ENCODE measurements around the gene SCNN1G. TPM values are rescaled to one million over a fixed set of nuclear protein-coding genes. Genes with fewer than 3 reads are reported as not detected.

Gene SCNN1G
- total and polyA plus RNA-seq, 2 of the 13 experiments (the other 11 are each of a cell fraction or from before 2014, with no cell fraction given): not detected

DNA sequence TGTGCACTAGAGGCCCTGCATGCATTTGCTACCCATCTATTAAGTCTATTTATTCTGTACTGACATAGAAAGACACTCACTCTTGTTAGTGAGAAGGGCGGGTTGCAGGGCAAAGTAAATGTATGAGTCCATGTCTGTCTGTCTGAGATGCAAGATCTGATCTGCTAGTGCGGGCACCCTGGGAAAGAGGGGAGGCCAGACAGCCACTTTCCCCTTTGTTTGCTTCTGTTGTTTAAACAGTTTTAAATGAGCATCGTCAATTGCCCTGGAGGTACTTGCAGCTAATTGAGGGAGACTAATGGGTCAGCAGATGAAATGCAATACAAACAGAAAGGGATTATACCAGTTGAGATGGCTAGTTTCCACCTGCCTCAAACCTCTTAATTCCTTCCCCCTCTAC, 24.9 kb downstream of the SCNN1G start (continued):
- TF ChIP-seq ZNF792 (CRISPR knock-in tag; IDR thresholded peaks at IDR 0.05) (no peak), MEIS1 (CRISPR knock-in tag; IDR thresholded peaks at IDR 0.05; ENCODE audit: borderline replicate concordance) (no peak)

DNA sequence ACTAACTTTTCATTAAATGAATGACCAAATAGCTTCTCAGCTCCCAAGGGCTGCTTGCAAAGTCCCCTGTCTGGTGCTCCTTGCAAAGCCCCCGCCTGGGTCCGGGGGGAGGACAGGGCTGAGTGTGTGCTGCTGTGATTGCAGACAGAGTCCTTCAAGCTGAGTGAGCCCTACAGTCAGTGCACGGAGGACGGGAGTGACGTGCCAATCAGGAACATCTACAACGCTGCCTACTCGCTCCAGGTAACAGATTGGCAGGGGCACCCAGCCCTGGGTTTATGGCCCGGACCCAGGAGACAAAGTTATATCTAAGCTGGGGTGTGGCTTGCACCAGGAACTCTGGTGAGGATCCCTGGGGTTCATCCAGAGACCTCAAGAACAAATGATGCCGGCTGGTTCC, 27.1 kb downstream of the SCNN1G start:
- H3K4me1 ChIP-seq (ENCODE audit: insufficient read depth, low read length): no peaks in the 10 kb centered on the region
- no peak overlapping the region for H3K4me2 ChIP-seq (ENCODE audit: low read depth, low read length)
- ATAC-seq (no peak), DNase-seq (ENCODE audit: low spot score) (no peak), FAIRE-seq (no peak)
- in situ Hi-C loops (cut with HindIII; ENCODE audit: extremely low pct_ligation_motif_present, low pct_unique_long_range_greater_than_20kb) (no loop called here), intact Hi-C loops (cut with micrococcal nuclease; ENCODE audit: unreplicated experiment) (no loop called here)
- H3K36me3 ChIP-seq (replicated peaks in 1 of 2; ENCODE audit: control insufficient read depth in 1 of 2, insufficient read depth in 2 of 2, low read length in 2 of 2): no peaks in the 10 kb centered on the region
- H3K4me3 ChIP-seq (replicated peaks in 1 of 3; ENCODE audit: insufficient read depth in 1 of 3, low read depth in 2 of 3, low read length in 3 of 3): no peak overlapping the region
- no peak overlapping the region for H3K27ac ChIP-seq (ENCODE audit: extremely low read length, insufficient read depth, low read length)
- ChIA-PET POLR2A (no interaction called here), CTCF (ENCODE audit: low intra/inter-chr PET ratio, low total read pairs) (no interaction called here)
- no peaks in the 10 kb centered on the region for H3K9me3 ChIP-seq (ENCODE audit: low read length)
- H3K27me3 ChIP-seq (ENCODE audit: control insufficient read depth in 1 of 2, insufficient read depth in 2 of 2, low read length in 2 of 2): peaks cover 0 to 12% of the 10 kb centered on the region in 2 experiments; a peak in 2 of 5 replicates
- WGBS (ENCODE audit: low lambda C conversion rate): 42% methylated on average over 9 of the region's 9 CpGs
- no TSS peak for BruUV-seq (replicated peaks)
- no peak overlapping the region for H2AFZ ChIP-seq (ENCODE audit: low read length)
- H4K20me1 ChIP-seq (ENCODE audit: insufficient read depth, low read length): no peaks in the 10 kb centered on the region
- no peaks in the 10 kb centered on the region for H3K79me2 ChIP-seq (ENCODE audit: insufficient read depth, low read length)
- no peak overlapping the region for H3K9ac ChIP-seq (ENCODE audit: insufficient read depth, low read depth, low read length)
- no peak for TF ChIP-seq ZNF614 (CRISPR knock-in tag; IDR thresholded peaks at IDR 0.05; ENCODE audit: borderline replicate concordance)
- no peak for TF ChIP-seq RFXAP (CRISPR knock-in tag; IDR thresholded peaks at IDR 0.05; ENCODE audit: borderline replicate concordance)
- TF ChIP-seq ZSCAN30 (CRISPR knock-in tag; IDR thresholded peaks at IDR 0.05): no peak
- no peak for TF ChIP-seq TARDBP (CRISPR knock-in tag; IDR thresholded peaks at IDR 0.05)

DNA sequence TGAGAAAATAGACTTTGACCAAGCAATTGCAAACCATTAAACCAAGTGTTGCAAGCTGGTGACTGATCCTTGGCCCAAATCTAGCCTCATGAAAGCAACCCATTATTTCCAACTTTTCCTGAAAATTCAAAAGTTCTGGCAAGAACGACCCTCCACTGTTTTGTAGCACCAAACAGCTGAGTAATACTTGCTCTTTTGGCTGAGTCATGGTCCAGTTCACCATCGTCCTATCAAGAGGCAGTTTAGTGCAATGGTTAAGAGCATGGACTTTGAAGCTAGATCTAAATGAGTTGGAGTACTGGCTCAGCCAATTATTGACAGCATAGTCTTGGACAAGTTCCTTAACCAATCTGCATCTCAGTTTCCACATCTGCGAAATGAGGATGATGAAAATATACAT, 31.3 kb downstream of the SCNN1G start:
- no peaks in the 10 kb centered on the region for H4K20me1 ChIP-seq (ENCODE audit: insufficient read depth, low read length)
- ATAC-seq (no peak), DNase-seq (ENCODE audit: low spot score) (no peak), FAIRE-seq (no peak)
- H3K4me1 ChIP-seq (ENCODE audit: insufficient read depth, low read length): no peaks in the 10 kb centered on the region
- no peak overlapping the region for H3K4me2 ChIP-seq (ENCODE audit: low read depth, low read length)
- no peaks in the 10 kb centered on the region for H3K36me3 ChIP-seq (replicated peaks in 1 of 2; ENCODE audit: control insufficient read depth in 1 of 2, insufficient read depth in 2 of 2, low read length in 2 of 2)
- H3K27me3 ChIP-seq (ENCODE audit: control insufficient read depth in 1 of 2, insufficient read depth in 2 of 2, low read length in 2 of 2): peaks cover 1 to 31% of the 10 kb centered on the region in 2 experiments; a peak in 2 of 5 replicates
- in situ Hi-C loops (cut with HindIII; ENCODE audit: extremely low pct_ligation_motif_present, low pct_unique_long_range_greater_than_20kb) (no loop called here), intact Hi-C loops (cut with micrococcal nuclease; ENCODE audit: unreplicated experiment) (no loop called here)
- H3K9me3 ChIP-seq (ENCODE audit: low read length): no peaks in the 10 kb centered on the region
- ChIA-PET CTCF (ENCODE audit: low intra/inter-chr PET ratio, low total read pairs) (no interaction called here), POLR2A (no interaction called here)
- WGBS (ENCODE audit: low lambda C conversion rate): 33% methylated on average over 3 of the region's 3 CpGs
- no TSS peak for BruUV-seq (replicated peaks)
- H3K27ac ChIP-seq (ENCODE audit: extremely low read length, insufficient read depth, low read length): no peak overlapping the region
- H3K9ac ChIP-seq (ENCODE audit: insufficient read depth, low read depth, low read length): no peak overlapping the region
- H3K4me3 ChIP-seq (replicated peaks in 1 of 3; ENCODE audit: insufficient read depth in 1 of 3, low read depth in 2 of 3, low read length in 3 of 3): no peak overlapping the region
- H3K79me2 ChIP-seq (ENCODE audit: insufficient read depth, low read length): no peaks in the 10 kb centered on the region
- no peak overlapping the region for H2AFZ ChIP-seq (ENCODE audit: low read length)
- no peak for TF ChIP-seq ELF3 (CRISPR knock-in tag; IDR thresholded peaks at IDR 0.05)
- no peak for TF ChIP-seq XRCC5 (optimal IDR thresholded peaks at IDR 0.05; ENCODE audit: low read length)
- TF ChIP-seq ZEB1 (IDR thresholded peaks at IDR 0.05; ENCODE audit: insufficient replicate concordance, low read depth): no peak
- peak; percentile 80; the same call in 1 of the 2 replicates for TF ChIP-seq NFE2L2 (IDR thresholded peaks at IDR 0.05; ENCODE audit: low read length)
- TF ChIP-seq TEAD3 (CRISPR knock-in tag; optimal IDR thresholded peaks at IDR 0.05; ENCODE audit: borderline replicate concordance): no peak
- TF ChIP-seq, protein P1, sequence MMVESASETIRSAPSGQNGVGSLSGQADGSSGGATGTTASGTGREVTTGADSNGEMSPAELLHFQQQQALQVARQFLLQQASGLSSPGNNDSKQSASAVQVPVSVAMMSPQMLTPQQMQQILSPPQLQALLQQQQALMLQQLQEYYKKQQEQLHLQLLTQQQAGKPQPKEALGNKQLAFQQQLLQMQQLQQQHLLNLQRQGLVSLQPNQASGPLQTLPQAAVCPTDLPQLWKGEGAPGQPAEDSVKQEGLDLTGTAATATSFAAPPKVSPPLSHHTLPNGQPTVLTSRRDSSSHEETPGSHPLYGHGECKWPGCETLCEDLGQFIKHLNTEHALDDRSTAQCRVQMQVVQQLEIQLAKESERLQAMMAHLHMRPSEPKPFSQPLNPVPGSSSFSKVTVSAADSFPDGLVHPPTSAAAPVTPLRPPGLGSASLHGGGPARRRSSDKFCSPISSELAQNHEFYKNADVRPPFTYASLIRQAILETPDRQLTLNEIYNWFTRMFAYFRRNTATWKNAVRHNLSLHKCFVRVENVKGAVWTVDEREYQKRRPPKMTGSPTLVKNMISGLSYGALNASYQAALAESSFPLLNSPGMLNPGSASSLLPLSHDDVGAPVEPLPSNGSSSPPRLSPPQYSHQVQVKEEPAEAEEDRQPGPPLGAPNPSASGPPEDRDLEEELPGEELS (CRISPR knock-in tag; IDR thresholded peaks at IDR 0.05): no peak
- TF ChIP-seq TAF15 (IDR thresholded peaks at IDR 0.05; ENCODE audit: low read depth, low read length, poor library complexity, severe bottlenecking): no peak
- TF ChIP-seq SP140L (CRISPR knock-in tag; IDR thresholded peaks at IDR 0.05; ENCODE audit: borderline replicate concordance): no peak
- no peak for TF ChIP-seq CHD4 (IDR thresholded peaks at IDR 0.05; ENCODE audit: borderline replicate concordance, low read length)
- TF ChIP-seq, protein P2, sequence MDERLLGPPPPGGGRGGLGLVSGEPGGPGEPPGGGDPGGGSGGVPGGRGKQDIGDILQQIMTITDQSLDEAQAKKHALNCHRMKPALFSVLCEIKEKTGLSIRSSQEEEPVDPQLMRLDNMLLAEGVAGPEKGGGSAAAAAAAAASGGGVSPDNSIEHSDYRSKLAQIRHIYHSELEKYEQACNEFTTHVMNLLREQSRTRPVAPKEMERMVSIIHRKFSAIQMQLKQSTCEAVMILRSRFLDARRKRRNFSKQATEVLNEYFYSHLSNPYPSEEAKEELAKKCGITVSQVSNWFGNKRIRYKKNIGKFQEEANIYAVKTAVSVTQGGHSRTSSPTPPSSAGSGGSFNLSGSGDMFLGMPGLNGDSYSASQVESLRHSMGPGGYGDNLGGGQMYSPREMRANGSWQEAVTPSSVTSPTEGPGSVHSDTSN (CRISPR knock-in tag; IDR thresholded peaks at IDR 0.05): no peak
- TF ChIP-seq ZNF232 (CRISPR knock-in tag; IDR thresholded peaks at IDR 0.05; ENCODE audit: borderline replicate concordance): no peak

All from HepG2 (cell line).